ENCODE data around the gene AARS2. TPM values are rescaled to one million over a fixed set of nuclear protein-coding genes. Genes with fewer than 3 reads are reported as not detected.

AARS2 gene
- total and polyA plus RNA-seq, 2 of the 8 experiments (the other 6 are each of a cell fraction or from before 2014, with no cell fraction given) = 8.6 to 20.4 TPM

- TF ChIP-seq EZH2 (IDR thresholded peaks at IDR 0.05; ENCODE audit: low read depth, low read length, severe bottlenecking) (no peak), FOSL1 (IDR thresholded peaks at IDR 0.05; ENCODE audit: insufficient read depth, low read depth, low read length) (no peak), POU5F1 (IDR thresholded peaks at IDR 0.05; ENCODE audit: low read depth, low read length) (no peak), EGR1 (IDR thresholded peaks at IDR 0.05; ENCODE audit: borderline replicate concordance, low read depth, low read length) (peak; percentile 77), GABPA (IDR thresholded peaks at IDR 0.05; ENCODE audit: borderline replicate concordance, insufficient read depth, low read length) (no peak), KDM5A (IDR thresholded peaks at IDR 0.05; ENCODE audit: low read length) (peak; percentile 34; the same call in 1 of the 2 replicates), HDAC6 (IDR thresholded peaks at IDR 0.05; ENCODE audit: low read depth, low read length) (no peak), ASH2L (IDR thresholded peaks at IDR 0.05; ENCODE audit: low read length) (peak; percentile 87), GTF2F1 (IDR thresholded peaks at IDR 0.05; ENCODE audit: borderline replicate concordance, low read depth, low read length) (peak; percentile 86; the same call in 1 of the 2 replicates)
Measured at GRCh38 chr6:44257025-44257752, 56.0 kb downstream of the AARS2 start, which contains the start of gene SLC35B2 (continued).
